Activated CD8-positive, alpha-beta memory T cell treated with anti-CD3 and anti-CD28 coated beads for 4 hours (primary cell): Measurements from ENCODE around the gene DOCK7.
"Not testable (repeated sequence)": the region's sequence is repeated elsewhere in the genome, so short reads cannot be mapped to it uniquely, and the experiment has no call there.

Experiments used
- DNase-seq, 2 donors: peaks; one replicate each; pipeline ENCODE4 v3.0.0-alpha.2; 2020; ENCODE audit warnings: low read depth in 2 of 2

DOCK7 gene

DNA sequence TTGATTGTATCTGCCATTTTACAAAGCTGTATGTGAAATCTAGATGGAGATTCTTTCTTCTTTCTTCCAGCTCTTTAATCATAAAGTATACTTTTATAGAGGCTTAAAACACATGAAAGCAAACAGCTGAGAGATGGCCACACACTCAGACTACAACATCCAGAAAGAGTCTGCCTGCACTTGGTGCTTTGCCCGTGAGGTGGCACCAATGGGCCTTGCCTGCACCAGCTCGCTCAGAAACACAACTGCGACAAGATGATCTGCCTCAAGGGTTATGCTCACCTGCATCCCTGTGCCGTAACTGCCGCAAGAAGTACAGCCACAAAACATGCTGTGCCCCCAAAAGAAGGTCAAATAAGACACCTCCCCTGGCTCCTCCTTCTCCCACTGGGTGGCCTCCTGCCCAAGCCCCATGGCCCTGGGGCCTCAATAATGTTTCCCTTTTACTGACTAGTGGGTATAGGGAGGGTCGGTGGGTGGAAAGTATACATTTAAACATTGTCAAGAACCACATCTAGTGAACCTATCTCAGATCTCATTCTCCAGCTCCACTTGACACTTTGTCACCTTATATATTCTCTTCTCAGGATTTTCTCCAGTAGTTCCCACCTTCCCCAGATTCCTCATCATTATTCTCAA lies 157.6 kb downstream of the DOCK7 start:
- no peak for DNase-seq

DNA sequence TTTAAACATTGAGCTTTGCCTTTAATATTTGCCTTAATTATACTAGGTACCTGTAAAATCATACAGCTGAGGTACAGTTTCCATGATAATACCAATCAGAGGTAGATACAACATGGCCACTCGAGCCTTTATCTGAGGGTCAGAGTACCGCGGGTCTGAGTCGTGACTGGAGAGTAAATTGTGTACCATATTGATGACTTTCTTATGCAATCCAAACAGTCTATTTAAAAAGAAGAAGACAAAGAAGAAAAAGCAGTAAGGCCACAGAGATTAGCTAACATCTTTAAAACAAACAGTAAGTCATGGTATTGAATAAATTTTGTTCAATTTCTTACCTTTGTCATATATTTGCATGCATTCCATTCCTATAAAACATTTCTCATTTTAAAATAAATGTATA lies 159.0 kb downstream of the DOCK7 start:
- no peak for DNase-seq

DNA sequence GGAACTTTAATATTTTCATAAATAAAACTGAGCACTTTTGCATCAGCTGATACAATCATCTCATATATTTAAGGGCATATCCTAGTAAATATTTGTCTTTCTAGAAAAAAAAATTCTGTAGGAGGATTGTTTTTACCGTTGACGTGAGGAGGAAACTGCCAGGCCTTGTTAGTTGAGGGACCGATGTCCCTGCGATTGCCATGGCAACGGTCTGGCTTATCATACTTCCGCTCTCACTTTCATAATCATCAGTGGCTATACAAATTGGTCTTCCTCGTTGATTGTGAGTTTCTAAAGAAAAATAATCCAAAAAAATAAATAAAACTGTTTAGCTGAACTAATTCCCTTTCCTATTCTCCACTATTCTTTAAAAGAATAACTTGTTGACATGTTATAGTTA lies 160.2 kb downstream of the DOCK7 start:
- DNase-seq = no peak

DNA sequence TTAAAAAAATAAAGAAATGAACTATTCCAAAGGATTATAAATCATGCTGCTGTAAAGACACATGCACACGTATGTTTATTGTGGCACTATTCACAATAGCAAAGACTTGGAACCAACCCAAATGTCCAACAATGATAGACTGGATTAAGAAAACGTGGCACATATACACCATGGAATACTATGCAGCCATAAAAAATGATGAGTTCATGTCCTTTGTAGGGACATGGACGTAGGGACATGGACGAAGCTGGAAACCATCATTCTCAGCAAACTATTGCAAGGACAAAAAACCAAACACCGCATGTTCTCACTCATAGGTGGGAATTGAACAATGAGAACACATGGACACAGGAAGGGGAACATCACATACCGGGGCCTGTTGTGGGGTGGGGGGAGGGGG lies 160.8 kb downstream of the DOCK7 start:
- DNase-seq = not testable (repeated sequence)

DNA sequence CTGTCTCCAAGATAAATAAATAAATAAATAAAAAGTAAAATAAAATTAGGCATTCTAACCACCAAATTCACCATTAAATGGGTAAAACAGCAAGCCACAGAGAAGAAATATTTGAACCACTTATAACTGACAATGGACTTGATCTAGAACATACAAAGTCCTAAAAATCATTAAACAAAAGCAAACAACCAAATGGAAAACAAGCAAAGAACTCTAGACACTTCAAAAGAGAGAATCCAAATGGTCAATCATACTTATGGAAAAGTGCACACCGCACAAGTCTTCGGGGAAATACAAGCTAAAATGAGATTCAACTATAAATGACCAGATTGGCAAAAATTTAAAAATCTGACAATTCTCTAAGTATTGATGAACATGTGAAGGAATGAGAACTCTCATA lies 164.3 kb downstream of the DOCK7 start:
- no peak for DNase-seq

DNA sequence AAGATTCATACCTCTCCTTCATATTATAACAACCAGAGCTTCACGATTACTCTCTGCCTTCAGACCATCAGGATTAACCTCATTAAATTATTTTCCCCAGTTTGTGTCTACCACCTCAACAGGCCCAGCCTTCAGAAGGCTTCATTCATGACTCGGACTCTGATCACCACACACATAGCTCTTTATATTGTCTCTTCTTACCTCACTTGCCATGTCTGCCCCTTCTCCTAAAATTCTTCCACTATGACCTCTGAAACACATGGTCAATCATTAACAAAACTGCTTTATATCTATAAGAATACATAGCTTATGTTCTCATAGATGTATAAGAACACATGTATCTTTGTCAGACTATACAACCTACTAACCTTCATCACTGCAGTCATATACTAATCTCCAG lies 171.6 kb downstream of the DOCK7 start:
- DNase-seq = no peak

DNA sequence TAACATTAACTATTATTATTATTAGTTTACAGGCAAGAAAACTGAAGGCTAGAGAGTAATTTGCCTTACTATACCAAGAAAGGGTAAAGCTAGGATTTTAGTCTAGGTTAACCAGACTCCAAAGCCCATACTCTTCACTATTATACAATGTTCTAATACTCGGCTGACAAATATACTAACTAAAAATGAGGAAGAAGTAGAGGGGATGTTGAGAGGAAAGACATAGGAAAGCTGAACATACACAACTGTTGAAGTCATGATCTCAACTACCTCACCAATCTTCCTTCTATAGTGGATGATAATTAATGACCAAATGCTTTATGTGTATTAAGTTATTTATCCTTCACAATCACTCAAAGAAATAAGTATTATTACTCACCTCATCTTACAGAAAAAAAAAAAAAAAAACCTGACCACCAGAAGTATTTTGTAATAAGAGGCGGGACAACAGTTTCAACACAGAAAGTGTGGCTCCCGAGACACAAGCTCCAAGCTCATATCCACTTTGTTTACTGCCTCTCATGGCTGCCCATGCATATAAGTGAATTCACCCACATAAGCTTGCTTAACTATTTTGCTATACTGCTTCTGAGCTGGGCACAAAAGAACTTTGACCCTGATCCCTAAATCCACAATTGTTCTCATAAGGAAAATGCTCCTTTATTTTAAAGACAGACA lies 173.3 kb downstream of the DOCK7 start:
- DNase-seq = no peak

DNA sequence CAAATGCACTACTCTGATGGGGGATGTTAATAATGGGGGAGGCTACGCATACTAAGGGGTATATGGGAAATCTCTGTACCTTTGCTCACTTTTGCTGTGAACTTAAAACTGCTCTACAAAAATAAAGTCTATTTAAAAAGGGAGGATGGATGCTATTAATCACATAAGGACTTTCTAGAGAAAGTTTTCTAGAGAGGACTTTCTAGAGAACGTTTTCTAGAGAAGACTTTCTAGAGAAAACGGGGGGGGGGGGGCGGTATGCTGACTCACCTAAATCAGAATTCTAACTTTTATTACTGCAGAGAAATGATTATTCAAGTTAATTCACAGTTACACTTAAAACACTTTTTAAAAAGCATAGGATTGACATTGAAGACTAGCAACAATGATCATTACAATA lies 175.2 kb downstream of the DOCK7 start:
- DNase-seq = no peak

DNA sequence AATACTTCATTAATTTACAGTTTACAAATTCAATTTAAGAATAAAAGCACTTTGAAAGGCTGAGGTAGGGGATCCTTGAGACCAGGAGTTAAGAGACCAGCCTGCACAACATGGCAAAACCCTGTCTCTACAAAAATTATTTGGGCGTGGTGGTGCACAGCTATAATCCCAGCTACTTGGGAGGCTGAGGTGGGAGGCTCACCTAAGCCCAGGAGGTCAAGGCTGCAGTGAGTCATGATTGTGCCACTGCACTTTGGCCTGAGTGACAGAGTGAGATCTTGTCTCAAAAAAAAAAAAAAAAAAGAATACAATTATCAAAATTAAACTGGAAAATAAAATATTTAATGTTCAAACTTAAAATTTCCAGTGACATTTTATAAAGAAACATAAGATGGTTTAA lies 179.2 kb downstream of the DOCK7 start:
- DNase-seq = no peak

DNA sequence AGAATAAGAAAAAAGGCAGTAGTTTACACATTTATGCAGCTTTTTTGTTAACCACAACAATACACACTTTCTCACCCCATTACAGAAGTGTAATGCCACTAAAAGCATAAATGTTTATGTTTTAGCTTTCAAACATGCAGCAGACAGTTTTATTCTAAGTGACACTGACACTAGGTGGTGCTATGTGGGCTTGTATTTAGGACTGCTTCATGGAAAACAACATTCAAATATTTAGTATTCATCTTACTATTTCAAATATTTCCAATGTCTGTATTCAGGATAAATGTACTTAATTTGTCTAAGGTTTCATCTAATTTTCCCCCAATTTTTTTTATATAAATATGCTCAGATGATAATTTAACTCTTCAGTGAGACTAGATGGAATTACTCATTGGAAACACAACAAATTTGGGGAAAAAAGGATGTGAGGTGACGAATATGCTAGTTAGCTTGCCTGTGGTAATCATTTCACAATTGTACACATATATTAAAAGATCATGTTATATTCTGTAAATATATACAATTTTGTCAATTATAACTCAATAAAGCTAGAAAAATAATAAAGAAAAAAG lies 179.9 kb downstream of the DOCK7 start:
- DNase-seq = no peak

DNA sequence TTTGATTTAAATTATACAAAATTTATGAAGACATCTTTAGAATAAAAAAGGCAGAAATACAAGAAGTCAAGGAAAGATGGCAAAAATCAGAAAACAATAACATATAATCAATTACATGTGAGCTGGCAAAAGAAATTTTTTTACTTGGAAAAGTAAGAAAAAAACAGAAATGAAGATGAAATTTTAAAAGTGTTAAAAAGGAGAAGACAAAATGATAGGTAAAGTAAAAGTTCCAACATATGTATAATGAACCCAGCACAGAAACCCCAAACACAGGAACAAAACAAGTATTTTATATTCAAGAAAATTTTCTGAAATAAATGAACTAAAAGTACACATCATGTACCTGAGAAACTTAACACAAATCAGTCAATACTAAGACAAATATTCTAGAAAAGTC lies 188.0 kb downstream of the DOCK7 start:
- DNase-seq = no peak

DNA sequence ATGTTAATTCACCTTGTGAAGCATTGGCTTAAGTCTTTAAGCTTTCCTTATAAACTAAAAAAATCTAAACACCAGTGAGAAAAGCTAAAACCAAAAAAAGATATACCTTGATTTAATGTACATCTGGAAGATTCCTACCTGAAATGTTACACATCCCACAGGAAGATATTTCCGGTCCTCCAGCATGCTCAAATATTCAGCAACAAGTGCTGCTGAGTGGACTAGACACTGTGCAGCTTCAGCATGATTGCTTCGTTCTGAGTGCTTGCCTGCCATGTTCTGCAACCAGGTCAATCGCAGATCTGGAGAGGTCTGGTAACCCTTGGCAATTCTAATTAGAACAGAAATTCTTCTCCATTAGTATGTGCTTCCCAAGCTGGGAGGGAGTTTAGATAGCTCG lies 194.0 kb downstream of the DOCK7 start:
- DNase-seq = no peak

DNA sequence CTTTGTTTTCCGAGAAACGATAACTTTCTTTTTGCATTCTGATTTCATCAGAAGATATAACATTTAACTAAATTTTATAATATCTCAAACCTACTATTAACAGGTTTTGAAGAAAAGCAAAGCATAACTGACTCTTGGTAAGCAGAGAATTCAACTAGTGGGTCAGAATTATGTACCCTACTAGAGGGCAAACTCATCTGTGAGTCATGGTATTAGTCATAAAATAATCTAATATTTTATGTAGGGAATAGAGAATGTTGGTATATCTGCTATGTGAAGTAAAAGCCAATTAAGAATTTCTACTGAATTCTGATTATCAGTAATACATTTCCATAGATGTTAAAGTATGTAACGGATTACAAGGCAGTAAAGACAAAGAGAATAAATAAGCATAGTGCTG lies 194.5 kb downstream of the DOCK7 start:
- DNase-seq = no peak

DNA sequence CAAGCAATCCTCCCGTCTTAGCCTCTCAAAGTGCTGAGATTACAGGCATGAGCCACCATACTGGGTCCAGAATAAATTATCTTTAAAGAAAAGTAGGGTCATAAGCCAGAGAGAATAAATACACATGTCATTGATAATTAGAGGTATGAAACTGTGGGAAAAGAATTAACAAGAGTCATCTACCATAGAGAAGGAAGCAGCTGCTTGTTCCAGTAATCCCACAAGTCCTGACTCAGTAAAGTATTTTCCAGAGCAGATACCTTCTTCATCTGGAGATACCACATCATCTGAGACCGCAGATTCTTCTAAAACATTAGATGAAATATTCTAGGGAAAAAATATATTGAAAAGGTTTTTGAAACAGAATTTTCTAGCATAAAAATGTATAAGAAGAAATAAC lies 195.7 kb downstream of the DOCK7 start:
- DNase-seq = no peak

DNA sequence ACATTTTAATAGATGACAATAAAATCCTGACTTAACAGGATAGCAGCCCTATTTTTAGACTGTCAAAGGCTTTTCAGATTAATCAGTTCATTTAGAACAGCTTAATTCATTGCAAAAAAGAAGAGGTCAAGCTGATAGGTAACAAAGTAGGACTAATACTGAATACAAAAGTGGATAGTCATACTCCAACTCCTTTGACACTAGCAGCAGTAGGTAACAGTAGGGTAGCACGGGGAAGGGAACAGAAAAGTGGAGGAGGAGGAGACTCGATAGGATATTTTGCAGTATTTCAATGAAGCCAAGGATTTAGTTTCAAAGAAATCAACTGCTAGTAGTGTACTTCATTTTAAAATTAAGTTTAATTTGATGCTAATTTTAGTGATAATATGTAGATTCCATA lies 200.2 kb downstream of the DOCK7 start:
- no peak for DNase-seq

DNA sequence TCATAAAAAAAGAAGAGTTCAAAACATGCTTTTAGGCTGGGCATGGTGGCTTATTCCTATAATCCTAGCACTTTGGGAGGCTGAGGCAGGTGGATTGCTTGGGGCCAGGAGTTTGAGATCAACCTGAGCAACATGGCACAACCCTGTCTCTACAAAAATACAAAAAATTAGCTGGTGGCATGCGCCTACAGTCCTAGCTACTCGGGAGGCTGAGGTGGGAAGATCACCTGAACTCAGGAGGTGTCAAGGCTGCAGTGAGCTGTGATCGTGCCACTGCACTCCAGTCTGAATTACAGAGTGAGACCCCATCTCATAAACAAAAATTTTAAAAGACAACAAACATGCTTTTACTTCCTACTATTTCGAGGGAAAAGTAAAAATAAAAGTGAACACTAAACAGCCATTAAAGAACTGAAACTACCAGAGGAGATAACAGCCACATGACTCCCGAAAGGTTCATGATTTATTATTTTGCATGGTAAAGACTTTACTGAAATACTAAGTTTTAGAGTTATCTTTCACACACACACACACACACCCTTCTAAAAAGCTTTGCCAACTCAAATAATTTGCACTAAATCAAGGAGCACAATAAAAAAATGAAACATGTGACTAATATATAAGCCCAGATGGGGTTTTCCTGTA lies 203.2 kb downstream of the DOCK7 start:
- no peak for DNase-seq

DNA sequence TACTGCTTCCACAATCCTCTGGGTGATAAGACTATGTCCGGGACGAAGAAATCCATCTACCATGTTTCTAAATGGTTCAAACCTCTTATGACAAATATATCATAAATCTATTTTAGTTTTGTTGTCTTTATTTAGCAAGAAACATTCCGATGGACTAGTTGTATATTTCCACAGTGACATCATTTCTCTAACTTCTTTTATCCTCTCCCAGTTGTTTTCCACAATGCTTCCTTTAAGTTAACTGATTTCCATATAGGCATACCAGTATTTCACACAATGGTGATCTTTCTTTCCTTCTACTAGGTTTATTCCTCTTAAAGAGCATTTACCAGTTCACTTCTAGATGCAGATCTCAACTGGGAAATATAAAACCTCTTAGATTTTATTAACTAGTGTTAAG lies 206.5 kb downstream of the DOCK7 start:
- no peak for DNase-seq

DNA sequence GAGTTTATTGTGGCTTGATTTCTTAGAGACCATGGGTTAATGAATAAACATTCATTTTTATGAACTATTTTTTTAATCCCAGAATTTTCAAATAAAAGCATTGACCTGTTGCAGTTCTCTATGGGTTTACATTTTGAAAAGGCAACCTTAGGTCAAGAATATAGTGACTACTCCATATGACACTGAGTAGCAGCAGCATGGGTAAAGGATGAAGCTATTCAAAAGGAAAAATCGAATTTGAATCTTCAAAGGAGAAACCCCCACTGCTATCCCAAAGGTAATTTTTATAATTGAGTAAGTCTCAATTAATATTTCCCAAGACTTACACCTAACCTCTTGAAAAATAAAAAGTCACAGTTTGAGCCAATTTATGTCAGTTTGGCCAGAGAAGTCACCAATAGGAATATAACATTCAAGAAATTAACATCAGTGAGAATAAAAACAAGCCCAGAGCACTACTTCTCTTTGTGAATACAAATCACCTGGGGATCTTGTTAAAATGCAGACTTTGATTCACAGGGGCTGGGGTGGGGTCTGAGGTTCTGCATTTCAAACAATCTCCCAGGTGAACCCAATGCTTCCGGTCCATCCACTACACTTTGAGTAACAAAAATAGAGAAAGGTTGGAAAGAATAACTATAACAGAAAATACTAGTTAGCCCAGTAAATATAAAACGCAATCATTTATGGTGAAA lies 211.5 kb downstream of the DOCK7 start:
- no peak for DNase-seq

DNA sequence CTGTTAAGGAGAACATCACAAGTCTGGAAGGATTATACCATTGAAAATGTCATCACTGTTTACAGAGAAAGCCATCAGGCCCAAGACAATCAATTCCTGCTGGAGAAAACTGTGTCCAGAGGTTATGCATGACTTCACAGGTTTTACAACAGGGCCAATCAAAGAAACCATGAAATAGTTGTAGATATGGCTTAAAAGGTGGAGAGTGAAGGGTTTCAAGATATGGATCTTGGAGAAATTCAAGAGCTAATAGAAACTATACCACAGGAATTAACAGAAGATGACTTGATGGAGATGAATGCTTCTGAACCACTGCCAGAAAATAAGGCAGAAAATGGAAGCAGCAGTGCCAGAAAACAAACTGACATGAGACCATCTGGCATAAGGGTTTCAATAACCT lies 221.1 kb downstream of the DOCK7 start:
- no peak for DNase-seq

DNA sequence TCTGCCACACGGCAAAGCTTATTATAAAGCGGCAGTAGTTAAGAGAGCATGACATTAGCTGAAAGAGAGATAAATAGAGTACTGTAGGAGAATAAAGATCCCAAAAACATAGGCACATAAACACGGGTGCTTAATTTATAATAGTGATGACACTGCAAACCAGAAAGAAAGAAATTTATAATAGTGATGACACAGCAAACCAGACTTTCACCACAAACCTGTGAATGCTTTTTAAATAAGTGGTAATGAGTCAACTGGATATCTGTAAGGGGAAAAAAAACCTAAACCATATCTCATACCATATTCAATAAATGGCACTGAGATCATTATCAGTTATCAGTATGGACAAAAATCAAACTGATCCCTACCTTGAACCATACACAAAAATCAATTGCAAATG lies 225.8 kb downstream of the DOCK7 start:
- DNase-seq = no peak

DNA sequence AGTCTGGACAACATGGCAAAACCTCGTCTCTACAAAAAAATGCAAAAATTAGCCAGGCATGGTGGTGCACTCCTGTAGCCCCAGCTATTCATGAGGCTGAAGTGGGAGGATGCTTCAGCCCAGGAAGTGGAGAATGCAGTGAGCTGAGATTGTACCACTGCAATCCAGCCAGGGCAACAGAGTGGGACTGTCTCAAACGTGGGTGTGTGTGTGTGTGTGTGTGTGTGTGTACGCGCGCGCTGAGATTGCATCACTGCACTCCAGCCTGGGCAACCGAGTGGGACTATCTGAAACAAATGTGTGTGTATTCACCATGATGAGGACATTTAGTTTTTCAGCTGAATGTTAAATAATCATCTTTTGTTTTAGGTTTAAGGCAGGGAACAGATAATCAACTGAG lies 230.2 kb downstream of the DOCK7 start:
- DNase-seq = no peak

DNA sequence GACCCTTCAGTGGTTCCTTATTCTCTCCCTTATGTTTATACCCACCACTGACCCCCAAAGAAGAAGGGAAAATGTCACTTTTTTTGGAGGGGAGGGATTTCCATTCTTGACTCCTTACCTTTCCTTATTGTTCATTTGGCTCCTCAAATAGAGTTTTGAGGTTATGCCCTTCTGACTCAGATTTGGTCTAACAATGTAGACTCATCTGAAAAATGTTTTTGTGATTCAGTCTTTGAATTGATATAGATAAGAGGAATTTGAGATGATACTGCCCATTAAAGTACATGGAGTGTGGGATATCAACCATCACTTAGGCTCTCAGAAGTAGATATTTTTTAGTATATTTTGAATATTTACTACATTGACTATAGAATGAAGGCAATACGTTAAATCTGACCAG lies 235.2 kb downstream of the DOCK7 start:
- DNase-seq = no peak

DNA sequence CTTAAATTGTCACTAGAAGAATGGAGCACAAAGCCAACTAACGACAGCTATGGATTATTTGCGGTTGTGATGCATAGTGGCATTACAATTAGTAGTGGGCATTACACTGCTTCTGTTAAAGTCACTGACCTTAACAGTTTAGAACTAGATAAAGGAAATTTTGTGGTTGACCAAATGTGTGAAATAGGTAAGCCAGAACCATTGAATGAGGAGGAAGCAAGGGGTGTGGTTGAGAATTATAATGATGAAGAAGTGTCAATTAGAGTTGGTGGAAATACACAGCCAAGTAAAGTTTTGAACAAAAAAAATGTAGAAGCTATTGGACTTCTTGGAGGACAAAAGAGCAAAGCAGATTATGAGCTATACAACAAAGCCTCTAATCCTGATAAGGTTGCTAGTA lies 237.9 kb downstream of the DOCK7 start:
- no peak for DNase-seq
